ENCODE results near the gene GPS1. TPM values are rescaled to one million over a fixed set of nuclear protein-coding genes. Genes with fewer than 3 reads are reported as not detected.

Gene GPS1
- total and polyA plus RNA-seq, 4 donors: 53.9 to 66.3 (median 58.8) TPM

DNA sequence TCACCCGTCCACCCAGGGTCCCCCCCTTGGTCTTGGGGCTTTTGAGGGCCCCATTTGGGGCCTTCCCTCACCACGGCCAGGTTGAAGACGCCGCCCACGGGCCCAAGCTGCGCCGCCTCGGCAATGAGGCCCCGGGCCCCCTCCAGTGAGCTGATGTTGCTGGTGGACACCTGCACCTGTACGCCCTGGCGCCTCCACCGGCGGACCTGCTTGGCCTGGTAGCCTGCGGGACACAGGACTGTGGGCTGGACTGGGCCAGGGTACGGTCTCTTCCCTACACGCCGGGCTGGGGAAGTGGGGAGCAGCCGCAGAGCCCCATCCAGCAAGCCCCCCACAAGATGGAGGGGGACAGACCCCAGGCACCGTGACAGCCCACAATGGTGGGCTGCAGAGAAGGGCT is 30.8 kb downstream of the GPS1 start:
- Histone ChIP-seq H3K9ac (ENCODE audit: low read depth in 1 of 2, low read length in 2 of 2) (no peak overlapping the region), H3K9me3 (ENCODE audit: control insufficient read depth in 4 of 4, low read length in 3 of 4) (no peaks in the 10 kb centered on the region), H3K4me3 (ENCODE audit: low read depth in 1 of 3, low read length in 3 of 3) (no peak overlapping the region), H3K27ac (ENCODE audit: low read depth in 1 of 2, low read length in 2 of 2) (no peak overlapping the region), H3K27me3 (ENCODE audit: control insufficient read depth in 4 of 4, insufficient read depth in 4 of 4, low read length in 3 of 4) (no peaks in the 10 kb centered on the region), H3K36me3 (ENCODE audit: control insufficient read depth in 4 of 4, insufficient read depth in 3 of 4, low read depth in 1 of 4, low read length in 3 of 4) (peaks cover 36 to 72% (median 59%) of the 10 kb centered on the region in 4 donors), H3K4me1 (ENCODE audit: control insufficient read depth in 4 of 4, insufficient read depth in 4 of 4, low read length in 3 of 4) (peaks cover 0 to 17% (median 4%) of the 10 kb centered on the region in 4 donors)
- TF ChIP-seq TAF1 (conservative IDR thresholded peaks at IDR 0.05): no peak
- TF ChIP-seq, protein P1, sequence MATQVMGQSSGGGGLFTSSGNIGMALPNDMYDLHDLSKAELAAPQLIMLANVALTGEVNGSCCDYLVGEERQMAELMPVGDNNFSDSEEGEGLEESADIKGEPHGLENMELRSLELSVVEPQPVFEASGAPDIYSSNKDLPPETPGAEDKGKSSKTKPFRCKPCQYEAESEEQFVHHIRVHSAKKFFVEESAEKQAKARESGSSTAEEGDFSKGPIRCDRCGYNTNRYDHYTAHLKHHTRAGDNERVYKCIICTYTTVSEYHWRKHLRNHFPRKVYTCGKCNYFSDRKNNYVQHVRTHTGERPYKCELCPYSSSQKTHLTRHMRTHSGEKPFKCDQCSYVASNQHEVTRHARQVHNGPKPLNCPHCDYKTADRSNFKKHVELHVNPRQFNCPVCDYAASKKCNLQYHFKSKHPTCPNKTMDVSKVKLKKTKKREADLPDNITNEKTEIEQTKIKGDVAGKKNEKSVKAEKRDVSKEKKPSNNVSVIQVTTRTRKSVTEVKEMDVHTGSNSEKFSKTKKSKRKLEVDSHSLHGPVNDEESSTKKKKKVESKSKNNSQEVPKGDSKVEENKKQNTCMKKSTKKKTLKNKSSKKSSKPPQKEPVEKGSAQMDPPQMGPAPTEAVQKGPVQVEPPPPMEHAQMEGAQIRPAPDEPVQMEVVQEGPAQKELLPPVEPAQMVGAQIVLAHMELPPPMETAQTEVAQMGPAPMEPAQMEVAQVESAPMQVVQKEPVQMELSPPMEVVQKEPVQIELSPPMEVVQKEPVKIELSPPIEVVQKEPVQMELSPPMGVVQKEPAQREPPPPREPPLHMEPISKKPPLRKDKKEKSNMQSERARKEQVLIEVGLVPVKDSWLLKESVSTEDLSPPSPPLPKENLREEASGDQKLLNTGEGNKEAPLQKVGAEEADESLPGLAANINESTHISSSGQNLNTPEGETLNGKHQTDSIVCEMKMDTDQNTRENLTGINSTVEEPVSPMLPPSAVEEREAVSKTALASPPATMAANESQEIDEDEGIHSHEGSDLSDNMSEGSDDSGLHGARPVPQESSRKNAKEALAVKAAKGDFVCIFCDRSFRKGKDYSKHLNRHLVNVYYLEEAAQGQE (IDR thresholded peaks at IDR 0.05): no peak
- TF ChIP-seq RXRA (IDR thresholded peaks at IDR 0.05): no peak
- no peak for TF ChIP-seq JUND (IDR thresholded peaks at IDR 0.05)
- TF ChIP-seq, protein P2, sequence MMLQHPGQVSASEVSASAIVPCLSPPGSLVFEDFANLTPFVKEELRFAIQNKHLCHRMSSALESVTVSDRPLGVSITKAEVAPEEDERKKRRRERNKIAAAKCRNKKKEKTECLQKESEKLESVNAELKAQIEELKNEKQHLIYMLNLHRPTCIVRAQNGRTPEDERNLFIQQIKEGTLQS (IDR thresholded peaks at IDR 0.05): no peak
- TF ChIP-seq EGR1 (IDR thresholded peaks at IDR 0.05; ENCODE audit: low read depth in 2 of 2): no peak
- TF ChIP-seq, protein P3, sequence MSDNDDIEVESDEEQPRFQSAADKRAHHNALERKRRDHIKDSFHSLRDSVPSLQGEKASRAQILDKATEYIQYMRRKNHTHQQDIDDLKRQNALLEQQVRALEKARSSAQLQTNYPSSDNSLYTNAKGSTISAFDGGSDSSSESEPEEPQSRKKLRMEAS (IDR thresholded peaks at IDR 0.05): no peak
- no peak for TF ChIP-seq SP1 (IDR thresholded peaks at IDR 0.05)
- TF ChIP-seq, protein P4, sequence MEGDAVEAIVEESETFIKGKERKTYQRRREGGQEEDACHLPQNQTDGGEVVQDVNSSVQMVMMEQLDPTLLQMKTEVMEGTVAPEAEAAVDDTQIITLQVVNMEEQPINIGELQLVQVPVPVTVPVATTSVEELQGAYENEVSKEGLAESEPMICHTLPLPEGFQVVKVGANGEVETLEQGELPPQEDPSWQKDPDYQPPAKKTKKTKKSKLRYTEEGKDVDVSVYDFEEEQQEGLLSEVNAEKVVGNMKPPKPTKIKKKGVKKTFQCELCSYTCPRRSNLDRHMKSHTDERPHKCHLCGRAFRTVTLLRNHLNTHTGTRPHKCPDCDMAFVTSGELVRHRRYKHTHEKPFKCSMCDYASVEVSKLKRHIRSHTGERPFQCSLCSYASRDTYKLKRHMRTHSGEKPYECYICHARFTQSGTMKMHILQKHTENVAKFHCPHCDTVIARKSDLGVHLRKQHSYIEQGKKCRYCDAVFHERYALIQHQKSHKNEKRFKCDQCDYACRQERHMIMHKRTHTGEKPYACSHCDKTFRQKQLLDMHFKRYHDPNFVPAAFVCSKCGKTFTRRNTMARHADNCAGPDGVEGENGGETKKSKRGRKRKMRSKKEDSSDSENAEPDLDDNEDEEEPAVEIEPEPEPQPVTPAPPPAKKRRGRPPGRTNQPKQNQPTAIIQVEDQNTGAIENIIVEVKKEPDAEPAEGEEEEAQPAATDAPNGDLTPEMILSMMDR (IDR thresholded peaks at IDR 0.05; ENCODE audit: low read depth, low read length, missing input control): no peak
- TF ChIP-seq, protein P5, sequence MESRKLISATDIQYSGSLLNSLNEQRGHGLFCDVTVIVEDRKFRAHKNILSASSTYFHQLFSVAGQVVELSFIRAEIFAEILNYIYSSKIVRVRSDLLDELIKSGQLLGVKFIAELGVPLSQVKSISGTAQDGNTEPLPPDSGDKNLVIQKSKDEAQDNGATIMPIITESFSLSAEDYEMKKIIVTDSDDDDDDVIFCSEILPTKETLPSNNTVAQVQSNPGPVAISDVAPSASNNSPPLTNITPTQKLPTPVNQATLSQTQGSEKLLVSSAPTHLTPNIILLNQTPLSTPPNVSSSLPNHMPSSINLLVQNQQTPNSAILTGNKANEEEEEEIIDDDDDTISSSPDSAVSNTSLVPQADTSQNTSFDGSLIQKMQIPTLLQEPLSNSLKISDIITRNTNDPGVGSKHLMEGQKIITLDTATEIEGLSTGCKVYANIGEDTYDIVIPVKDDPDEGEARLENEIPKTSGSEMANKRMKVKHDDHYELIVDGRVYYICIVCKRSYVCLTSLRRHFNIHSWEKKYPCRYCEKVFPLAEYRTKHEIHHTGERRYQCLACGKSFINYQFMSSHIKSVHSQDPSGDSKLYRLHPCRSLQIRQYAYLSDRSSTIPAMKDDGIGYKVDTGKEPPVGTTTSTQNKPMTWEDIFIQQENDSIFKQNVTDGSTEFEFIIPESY (IDR thresholded peaks at IDR 0.05): no peak
- TF ChIP-seq FOXA1 (IDR thresholded peaks at IDR 0.05): no peak
- no peak for TF ChIP-seq HNF4A (conservative IDR thresholded peaks at IDR 0.05)
- TF ChIP-seq GABPA (IDR thresholded peaks at IDR 0.05 in 1 of 2, conservative IDR thresholded peaks at IDR 0.05 in 1 of 2): no peak
- no peak for TF ChIP-seq HNF4G (IDR thresholded peaks at IDR 0.05)
- no peak for TF ChIP-seq NR2F2 (IDR thresholded peaks at IDR 0.05)
- TF ChIP-seq RAD21 (IDR thresholded peaks at IDR 0.05): no peak
- TF ChIP-seq YY1 (IDR thresholded peaks at IDR 0.05): no peak
- TF ChIP-seq FOXA2 (IDR thresholded peaks at IDR 0.05): no peak
- WGBS: 90% methylated on average over 19 of the region's 19 CpGs
- no peak for DNase-seq (ENCODE audit: low spot score)

Data from liver (tissue), 9 donors.